Mesenchymal stem cell (in vitro differentiated cells and primary cell): ENCODE measurements around the gene COL27A1.

ENCODE experiments used
- DNase-seq: peaks from one replicate; pipeline ENCODE4 v3.0.0-alpha.2; 2013
- H2AFZ ChIP-seq: one replicate; pipeline ENCODE4 v1.6.1; 2013; ENCODE audit warnings: low read depth, mild to moderate bottlenecking, control low read depth, inconsistent platforms, low read length, moderate library complexity
- H2AK5ac ChIP-seq: 2 replicates; pipeline ENCODE4 v1.6.1; 2013; ENCODE audit warnings: low read length, moderate library complexity, mild to moderate bottlenecking, inconsistent platforms; ENCODE audit not compliant: severe bottlenecking
- H2BK120ac ChIP-seq: one replicate; pipeline ENCODE4 v1.6.1; 2013; ENCODE audit warnings: low read depth, mild to moderate bottlenecking, inconsistent platforms, low read length, moderate library complexity
- H2BK12ac ChIP-seq, 2 experiments: one replicate each; pipeline ENCODE4 v1.6.1; 2013; ENCODE audit warnings: inconsistent platforms in 2 of 2, low read length in 2 of 2, mild to moderate bottlenecking in 2 of 2, moderate library complexity in 2 of 2, control low read depth in 1 of 2
- H2BK15ac ChIP-seq: one replicate; pipeline ENCODE4 v1.6.1; 2013; ENCODE audit warnings: mild to moderate bottlenecking, low read depth, inconsistent platforms; ENCODE audit not compliant: poor library complexity, severe bottlenecking
- H2BK5ac ChIP-seq: 2 replicates; pipeline ENCODE4 v1.6.1; 2013; ENCODE audit warnings: low read depth, mild to moderate bottlenecking, low read length, control low read depth, inconsistent platforms; ENCODE audit not compliant: poor library complexity, severe bottlenecking
- H3K14ac ChIP-seq, 2 experiments: one replicate each; pipeline ENCODE4 v1.6.1; 2013; ENCODE audit warnings: inconsistent platforms in 2 of 2, low read length in 2 of 2, control low read depth in 1 of 2, mild to moderate bottlenecking in 1 of 2, moderate library complexity in 1 of 2
- H3K18ac ChIP-seq, 2 experiments: one replicate each; pipeline ENCODE4 v1.6.1; 2013; ENCODE audit warnings: inconsistent platforms in 2 of 2, low read length in 2 of 2, control low read depth in 1 of 2, low read depth in 1 of 2, mild to moderate bottlenecking in 1 of 2
- H3K23ac ChIP-seq, 2 experiments: one replicate each; pipeline ENCODE4 v1.6.1; 2013; ENCODE audit warnings: inconsistent platforms in 2 of 2, low read length in 2 of 2, mild to moderate bottlenecking in 2 of 2, moderate library complexity in 2 of 2, control low read depth in 1 of 2
- H3K27ac ChIP-seq: 2 replicates; pipeline ENCODE4 v1.5.1; 2013; ENCODE audit warnings: mild to moderate bottlenecking, moderate library complexity, low read length, control low read depth, inconsistent platforms; ENCODE audit not compliant: poor library complexity, severe bottlenecking
- H3K27me3 ChIP-seq, 2 experiments: 2 replicates each; pipeline versions ENCODE4 v1.6.1 to v1.7.0; 2013; ENCODE audit warnings: low read length in 2 of 2, mild to moderate bottlenecking in 2 of 2, moderate library complexity in 2 of 2, control low read depth in 1 of 2, inconsistent platforms in 1 of 2; ENCODE audit not compliant: control insufficient read depth in 1 of 2, insufficient read depth in 1 of 2
- H3K36me3 ChIP-seq, 2 experiments: 2 replicates each; pipeline versions ENCODE4 v1.6.1 to v1.7.0; 2013; ENCODE audit warnings: low read length in 2 of 2, control low read depth in 1 of 2, inconsistent platforms in 1 of 2, low read depth in 1 of 2, mild to moderate bottlenecking in 1 of 2; ENCODE audit not compliant: insufficient read depth in 2 of 2, control insufficient read depth in 1 of 2
- H3K4ac ChIP-seq, 2 experiments: one replicate each; pipeline ENCODE4 v1.6.1; 2013; ENCODE audit warnings: inconsistent platforms in 2 of 2, low read length in 2 of 2, mild to moderate bottlenecking in 2 of 2, moderate library complexity in 2 of 2, control low read depth in 1 of 2, low read depth in 1 of 2
- H3K4me1 ChIP-seq: 2 replicates; pipeline ENCODE4 v1.6.1; 2013; ENCODE audit warnings: low read depth, low read length, control low read depth; ENCODE audit not compliant: control insufficient read depth, insufficient read depth
- H3K4me2 ChIP-seq: 2 replicates; pipeline ENCODE4 v1.6.1; 2013; ENCODE audit warnings: low read length, mild to moderate bottlenecking, inconsistent platforms; ENCODE audit not compliant: poor library complexity, severe bottlenecking
- H3K4me3 ChIP-seq, 2 experiments: 2 replicates each; pipeline versions ENCODE4 v1.5.1 to v1.7.0; 2013; ENCODE audit warnings: low read length in 2 of 2, mild to moderate bottlenecking in 2 of 2, control low read depth in 1 of 2, low read depth in 1 of 2; ENCODE audit not compliant: insufficient read depth in 1 of 2
- H3K79me1 ChIP-seq: replicated peaks from 2 replicates; pipeline ENCODE4 v1.6.1; 2013; ENCODE audit warnings: mild to moderate bottlenecking, control low read depth, low read length, inconsistent platforms; ENCODE audit not compliant: poor library complexity, severe bottlenecking
- H3K9ac ChIP-seq: 2 replicates; pipeline ENCODE4 v1.7.0; 2013; ENCODE audit warnings: mild to moderate bottlenecking, low read length, moderate library complexity
- H3K9me3 ChIP-seq: 2 replicates; pipeline ENCODE4 v1.7.0; 2013; ENCODE audit warnings: mild to moderate bottlenecking, low read length; ENCODE audit not compliant: control insufficient read depth
- H4K8ac ChIP-seq: one replicate; pipeline ENCODE4 v1.6.1; 2013; ENCODE audit warnings: inconsistent platforms, mild to moderate bottlenecking, low read length, moderate library complexity
- H4K91ac ChIP-seq: one replicate; pipeline ENCODE4 v1.6.1; 2013; ENCODE audit warnings: mild to moderate bottlenecking, low read length, inconsistent platforms
- WGBS: methylation state at CpG from one replicate; pipeline ENCODE4 v1.1.7; 2013; ENCODE audit warnings: mixed read lengths; 5-methylcytosine and 5-hydroxymethylcytosine counted together

The COL27A1 gene

DNA sequence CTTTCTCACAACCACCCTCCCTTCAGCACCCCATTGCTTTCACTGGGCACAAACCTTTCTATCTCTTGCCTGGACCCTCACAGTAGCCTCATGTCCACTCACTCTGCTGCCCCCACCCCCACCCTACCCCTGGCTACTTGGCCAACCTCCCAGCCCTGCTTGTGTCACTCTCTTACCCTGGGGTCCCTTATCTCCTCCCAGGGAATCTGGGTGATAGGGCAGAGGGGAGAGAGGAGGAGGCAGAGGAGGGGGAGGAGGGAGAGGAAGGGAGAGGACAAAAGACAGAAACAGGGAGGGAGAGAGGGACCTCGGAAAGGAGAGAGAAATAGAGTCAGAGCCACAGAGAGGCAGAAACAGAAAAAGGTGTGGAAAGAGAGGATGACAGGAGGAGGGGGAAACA lies 31.2 kb upstream of the COL27A1 start:
- Histone ChIP-seq H3K9ac (no peak overlapping the region), H3K27ac (no peak overlapping the region)

GRCh38 chr9:114124666-114125475 lies 30.5 kb upstream of the COL27A1 start:
- Histone ChIP-seq H3K4ac (no peak overlapping the region), H3K9ac (no peak overlapping the region), H3K23ac (no peak overlapping the region), H2AK5ac (no peak overlapping the region), H3K18ac (no peak overlapping the region), H4K8ac (no peak overlapping the region), H3K14ac (no peak overlapping the region), H3K4me3 (no peak overlapping the region), H3K4me2 (no peak overlapping the region), H3K79me1 (no peaks in the 10 kb centered on the region), H2BK12ac (no peak overlapping the region), H2BK15ac (no peak overlapping the region), H2BK120ac (no peak overlapping the region), H4K91ac (no peak overlapping the region), H3K4me1 (no peaks in the 10 kb centered on the region), H2AFZ (no peak overlapping the region), H2BK5ac (no peak overlapping the region), H3K27me3 (peaks cover 17 to 49% of the 10 kb centered on the region in 2 experiments), H3K27ac (no peak overlapping the region), H3K36me3 (no peaks in the 10 kb centered on the region), H3K9me3 (peaks cover 15% of the 10 kb centered on the region)
- no peak for DNase-seq
- 90% methylated on average over 10 of the region's 13 CpGs for WGBS

More for the DNA sequence above, 31.2 kb upstream of the COL27A1 start:
- Histone ChIP-seq H4K8ac (no peak overlapping the region), H3K4ac (no peak overlapping the region), H3K27me3 (peaks cover 19 to 46% of the 10 kb centered on the region in 2 experiments), H3K23ac (no peak overlapping the region), H2BK12ac (no peak overlapping the region), H2BK5ac (no peak overlapping the region), H2AFZ (no peak overlapping the region), H3K36me3 (no peaks in the 10 kb centered on the region), H2AK5ac (no peak overlapping the region), H3K9me3 (peaks cover 15% of the 10 kb centered on the region), H3K4me1 (no peaks in the 10 kb centered on the region), H4K91ac (no peak overlapping the region), H3K4me2 (no peak overlapping the region), H2BK120ac (no peak overlapping the region), H3K14ac (no peak overlapping the region), H3K4me3 (no peak overlapping the region), H2BK15ac (no peak overlapping the region), H3K18ac (no peak overlapping the region), H3K79me1 (no peaks in the 10 kb centered on the region)
- WGBS = 42% methylated on average over 1 of the region's 1 CpG
- no peak for DNase-seq

DNA sequence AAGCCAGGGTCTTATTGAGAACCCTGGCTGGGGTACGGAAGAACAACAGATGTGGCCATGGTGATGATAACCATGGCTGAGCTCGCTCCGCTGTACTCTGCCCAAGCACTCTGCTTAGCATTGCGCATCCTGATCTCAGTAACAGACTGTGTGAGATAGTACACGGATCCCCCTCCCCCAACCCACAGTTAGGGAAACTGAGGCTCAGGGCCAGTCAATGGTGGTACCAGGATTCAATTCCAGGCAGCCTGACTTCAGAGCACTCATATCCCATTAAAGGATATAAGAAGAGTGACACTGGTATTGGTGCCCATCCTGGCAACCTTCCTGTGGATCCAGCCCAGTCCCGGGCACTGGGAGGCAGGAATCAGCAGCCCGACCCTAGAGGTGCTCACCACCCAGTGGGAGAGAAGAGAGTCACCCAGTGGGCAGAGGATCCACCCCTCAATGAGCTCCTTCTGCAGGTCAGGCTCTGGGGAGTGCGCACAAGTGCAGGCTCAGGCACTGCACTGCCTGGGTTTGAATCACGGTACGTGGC lies 29.8 kb upstream of the COL27A1 start:
- H4K8ac ChIP-seq = no peak overlapping the region
- peaks cover 15 to 49% of the 10 kb centered on the region in 2 experiments for H3K27me3 ChIP-seq
- H4K91ac ChIP-seq = no peak overlapping the region
- no peak overlapping the region for H2AFZ ChIP-seq
- H3K14ac ChIP-seq = no peak overlapping the region
- no peak overlapping the region for H2AK5ac ChIP-seq
- H3K36me3 ChIP-seq = no peaks in the 10 kb centered on the region
- H3K79me1 ChIP-seq = no peaks in the 10 kb centered on the region
- H2BK120ac ChIP-seq = no peak overlapping the region
- H3K23ac ChIP-seq = no peak overlapping the region
- peaks cover 15% of the 10 kb centered on the region for H3K9me3 ChIP-seq
- H3K4ac ChIP-seq = no peak overlapping the region
- H3K18ac ChIP-seq = no peak overlapping the region
- H2BK12ac ChIP-seq = no peak overlapping the region
- no peak for DNase-seq
- 93% methylated on average over 10 of the region's 10 CpGs for WGBS
- H3K4me2 ChIP-seq = no peak overlapping the region
- H2BK15ac ChIP-seq = no peak overlapping the region
- H3K9ac ChIP-seq = no peak overlapping the region
- no peak overlapping the region for H2BK5ac ChIP-seq
- H3K4me3 ChIP-seq = no peak overlapping the region
- H3K4me1 ChIP-seq = no peaks in the 10 kb centered on the region
- no peak overlapping the region for H3K27ac ChIP-seq

- no peak overlapping the region for H3K18ac ChIP-seq
- no peak overlapping the region for H3K4ac ChIP-seq
- DNase-seq = no peak
- no peak overlapping the region for H3K14ac ChIP-seq
- 80% methylated on average over 13 of the region's 13 CpGs for WGBS
- no peak overlapping the region for H2AK5ac ChIP-seq
- no peak overlapping the region for H3K4me3 ChIP-seq
- H3K4me2 ChIP-seq = no peak overlapping the region
- H2BK15ac ChIP-seq = no peak overlapping the region
- no peak overlapping the region for H2BK5ac ChIP-seq
- H2BK120ac ChIP-seq = no peak overlapping the region
- no peaks in the 10 kb centered on the region for H3K36me3 ChIP-seq
- H3K27me3 ChIP-seq = peaks cover 13 to 48% of the 10 kb centered on the region in 2 experiments
- no peak overlapping the region for H2BK12ac ChIP-seq
- no peak overlapping the region for H4K8ac ChIP-seq
- H3K79me1 ChIP-seq = no peaks in the 10 kb centered on the region
- no peak overlapping the region for H3K9ac ChIP-seq
- peaks cover 15% of the 10 kb centered on the region for H3K9me3 ChIP-seq
- no peak overlapping the region for H4K91ac ChIP-seq
- no peak overlapping the region for H3K27ac ChIP-seq
- H3K23ac ChIP-seq = no peak overlapping the region
- H3K4me1 ChIP-seq = no peaks in the 10 kb centered on the region
- H2AFZ ChIP-seq = no peak overlapping the region
Observed at GRCh38 chr9:114126247-114127060, 28.9 kb upstream of the COL27A1 start.
